Nephron (organoid): ENCODE measurements around the gene FGF5.
"Not testable (repeated sequence)": the region's sequence is repeated elsewhere in the genome, so short reads cannot be mapped to it uniquely, and the experiment has no call there.

ENCODE experiments used
- H3K27ac Mint-ChIP-seq, 3 experiments: 2 replicates each; pipeline ENCODE4 v1.8.0; 2020; ENCODE audit warnings: mixed read lengths in 3 of 3, mild to moderate bottlenecking in 2 of 3, moderate library complexity in 1 of 3
- H3K27me3 Mint-ChIP-seq: 2 replicates; pipeline ENCODE4 v1.8.0; 2021; ENCODE audit warnings: low read depth, mild to moderate bottlenecking, moderate library complexity, mixed read lengths
- H3K36me3 Mint-ChIP-seq: 2 replicates; pipeline ENCODE4 v1.8.0; 2020; ENCODE audit warnings: low read depth, mixed read lengths
- H3K4me1 Mint-ChIP-seq: 2 replicates; pipeline ENCODE4 v1.8.0; 2020; ENCODE audit warnings: mixed read lengths
- H3K4me3 Mint-ChIP-seq, 3 experiments: 2 replicates each; pipeline ENCODE4 v1.8.0; 2020; ENCODE audit warnings: mild to moderate bottlenecking in 3 of 3, mixed read lengths in 3 of 3, moderate library complexity in 2 of 3
- H3K9me3 Mint-ChIP-seq: 2 replicates; pipeline ENCODE4 v1.8.0; 2020; ENCODE audit warnings: mixed read lengths
- CTCF ChIP-seq, 3 experiments: fragments of 200-600 bp; sonication (generic); IDR thresholded peaks; one replicate each; pipeline ENCODE4 v1.5.0; 2021; ENCODE audit warnings: antibody characterized with exemption in 3 of 3; ENCODE audit not compliant: unreplicated experiment in 3 of 3

FGF5 gene

GRCh38 chr4:80307774-80308465 is 41.5 kb downstream of the FGF5 start:
- peak overlapping the region; percentile 18 to 58 (median 23) for H3K27ac Mint-ChIP-seq
- H3K4me3 Mint-ChIP-seq = no peak overlapping the region
- H3K27me3 Mint-ChIP-seq = peaks cover 42% of the 10 kb centered on the region
- H3K4me1 Mint-ChIP-seq = peaks cover 5% of the 10 kb centered on the region
- H3K9me3 Mint-ChIP-seq = no peaks in the 10 kb centered on the region
- no peak for TF ChIP-seq CTCF (IDR thresholded peaks at IDR 0.05; ENCODE audit: unreplicated experiment in 3 of 3)
- no peaks in the 10 kb centered on the region for H3K36me3 Mint-ChIP-seq

GRCh38 chr4:80308466-80308822 is 42.0 kb downstream of the FGF5 start:
- Mint-ChIP-seq H3K27ac (no peak overlapping the region), H3K4me1 (peaks cover 5% of the 10 kb centered on the region), H3K4me3 (no peak overlapping the region), H3K36me3 (no peaks in the 10 kb centered on the region), H3K27me3 (peaks cover 42% of the 10 kb centered on the region), H3K9me3 (no peaks in the 10 kb centered on the region)
- TF ChIP-seq CTCF (IDR thresholded peaks at IDR 0.05; ENCODE audit: unreplicated experiment in 3 of 3) = no peak

- H3K27ac Mint-ChIP-seq = no peak overlapping the region
- H3K36me3 Mint-ChIP-seq = no peaks in the 10 kb centered on the region
- peaks cover 5% of the 10 kb centered on the region for H3K4me1 Mint-ChIP-seq
- H3K9me3 Mint-ChIP-seq = no peaks in the 10 kb centered on the region
- no peak for TF ChIP-seq CTCF (IDR thresholded peaks at IDR 0.05; ENCODE audit: unreplicated experiment in 3 of 3)
- H3K27me3 Mint-ChIP-seq = peaks cover 46% of the 10 kb centered on the region
- no peak overlapping the region for H3K4me3 Mint-ChIP-seq
Observed at GRCh38 chr4:80309294-80310004, 43.0 kb downstream of the FGF5 start.

- TF ChIP-seq CTCF (IDR thresholded peaks at IDR 0.05; ENCODE audit: unreplicated experiment in 3 of 3) = no peak
- Mint-ChIP-seq H3K27ac (no peak overlapping the region), H3K4me1 (peaks cover 5% of the 10 kb centered on the region), H3K27me3 (peaks cover 50% of the 10 kb centered on the region), H3K9me3 (no peaks in the 10 kb centered on the region), H3K4me3 (no peak overlapping the region), H3K36me3 (no peaks in the 10 kb centered on the region)
Observed at GRCh38 chr4:80311130-80311529, 44.7 kb downstream of the FGF5 start.

GRCh38 chr4:80312124-80312523 is 45.7 kb downstream of the FGF5 start:
- H3K36me3 Mint-ChIP-seq = no peaks in the 10 kb centered on the region
- no peak for TF ChIP-seq CTCF (IDR thresholded peaks at IDR 0.05; ENCODE audit: unreplicated experiment in 3 of 3)
- H3K4me1 Mint-ChIP-seq = peaks cover 5% of the 10 kb centered on the region
- no peaks in the 10 kb centered on the region for H3K9me3 Mint-ChIP-seq
- H3K27me3 Mint-ChIP-seq = peaks cover 46% of the 10 kb centered on the region
- no peak overlapping the region for H3K27ac Mint-ChIP-seq
- no peak overlapping the region for H3K4me3 Mint-ChIP-seq

GRCh38 chr4:80313627-80314026 is 47.2 kb downstream of the FGF5 start:
- Mint-ChIP-seq H3K4me3 (no peak overlapping the region), H3K9me3 (no peaks in the 10 kb centered on the region), H3K4me1 (peaks cover 2% of the 10 kb centered on the region), H3K27ac (no peak overlapping the region), H3K36me3 (no peaks in the 10 kb centered on the region), H3K27me3 (peaks cover 44% of the 10 kb centered on the region)
- TF ChIP-seq CTCF (IDR thresholded peaks at IDR 0.05; ENCODE audit: unreplicated experiment in 3 of 3) = no peak

- H3K4me3 Mint-ChIP-seq, H3K36me3 Mint-ChIP-seq, H3K9me3 Mint-ChIP-seq, H3K4me1 Mint-ChIP-seq, H3K27ac Mint-ChIP-seq: not testable (repeated sequence)
- H3K27me3 Mint-ChIP-seq = peaks cover 47% of the 10 kb centered on the region
Observed at GRCh38 chr4:80315848-80316247, 49.4 kb downstream of the FGF5 start.
